Endometrial microvascular endothelial cells (primary cell): Measurements from ENCODE around the gene ATP6V0E2. TPM values are rescaled to one million over a fixed set of nuclear protein-coding genes. Genes with fewer than 3 reads are reported as not detected.
"Not testable (repeated sequence)": the region's sequence is repeated elsewhere in the genome, so short reads cannot be mapped to it uniquely, and the experiment has no call there.

Source experiments
- in situ Hi-C: cut with HindIII; loops from 2 replicates; pipeline ENCODE4 v1.10.0; 2017; ENCODE audit warnings: low sequenced_read_pairs, low pct_unique_long_range_greater_than_20kb; ENCODE audit errors: inconsistent ontology term
- total RNA-seq: library from RNA; depleted of rRNA; stranded (reverse); fragments of >200 nt; gene quantifications from one replicate; pipeline ENCODE4 v1.2.3, GENCODE V29; 2015; ENCODE audit errors: inconsistent ontology term

The ATP6V0E2 gene
- total RNA-seq, 1 donor from 2014 or later = 64.8 TPM

DNA sequence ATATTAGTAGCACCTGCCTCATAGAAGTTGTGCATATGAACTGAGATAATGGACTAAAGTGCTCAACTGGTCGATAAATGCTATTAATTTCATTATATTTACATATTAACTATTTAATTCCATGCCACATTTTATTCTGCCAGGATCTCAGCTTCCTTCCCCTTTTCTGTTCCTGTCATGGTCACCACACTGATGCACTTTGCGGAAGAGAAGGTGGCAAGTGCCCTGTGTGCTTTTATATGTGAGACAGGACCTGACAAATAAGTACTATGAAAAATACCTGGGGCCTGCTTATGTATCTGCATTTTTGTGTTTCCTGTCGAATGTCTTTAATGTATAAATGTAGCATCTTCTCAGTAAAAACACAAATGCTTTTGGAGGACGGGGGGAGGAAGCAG lies 12.2 kb downstream of the ATP6V0E2 start:
- in situ Hi-C loops = no loop called here

DNA sequence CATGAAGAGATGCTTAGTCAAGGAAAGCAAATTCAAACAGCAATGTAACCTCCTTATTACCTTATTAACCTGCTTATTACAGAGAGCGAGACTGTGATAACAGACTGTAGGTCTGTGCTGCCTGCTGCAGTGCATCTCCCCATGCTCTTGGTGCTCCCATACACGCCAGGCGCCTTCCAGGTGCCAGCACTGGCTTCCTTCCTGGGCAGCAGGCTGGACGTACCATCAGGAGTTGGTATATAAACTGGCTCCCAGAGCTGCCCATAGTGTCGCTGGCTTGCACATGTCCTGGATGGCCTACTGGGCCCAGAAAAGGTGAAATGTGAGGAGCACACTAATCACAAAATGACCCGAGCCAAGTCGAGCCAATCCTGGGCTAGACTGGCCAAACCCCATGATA lies 13.5 kb downstream of the ATP6V0E2 start:
- in situ Hi-C loops = no loop called here

DNA sequence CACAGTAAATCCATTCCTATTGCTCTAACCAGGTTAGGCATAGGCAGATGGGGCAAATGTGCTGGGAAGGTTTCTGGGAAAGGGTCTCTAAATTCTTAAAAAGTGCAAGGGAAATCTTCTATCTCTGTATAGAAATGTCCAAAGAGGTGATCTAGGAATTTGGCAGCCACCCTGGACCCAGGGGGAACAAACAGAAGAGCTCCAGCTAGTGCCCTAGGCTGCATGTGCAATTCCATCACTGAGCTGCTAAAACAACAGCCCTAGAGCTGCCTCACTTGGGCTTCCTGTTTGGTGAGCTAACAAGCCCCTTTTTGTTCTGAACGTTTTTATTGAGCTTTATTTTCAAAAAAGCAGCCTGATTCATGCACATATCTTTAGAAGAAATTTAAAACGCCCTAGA lies 16.9 kb downstream of the ATP6V0E2 start:
- in situ Hi-C loops = not testable (repeated sequence)

DNA sequence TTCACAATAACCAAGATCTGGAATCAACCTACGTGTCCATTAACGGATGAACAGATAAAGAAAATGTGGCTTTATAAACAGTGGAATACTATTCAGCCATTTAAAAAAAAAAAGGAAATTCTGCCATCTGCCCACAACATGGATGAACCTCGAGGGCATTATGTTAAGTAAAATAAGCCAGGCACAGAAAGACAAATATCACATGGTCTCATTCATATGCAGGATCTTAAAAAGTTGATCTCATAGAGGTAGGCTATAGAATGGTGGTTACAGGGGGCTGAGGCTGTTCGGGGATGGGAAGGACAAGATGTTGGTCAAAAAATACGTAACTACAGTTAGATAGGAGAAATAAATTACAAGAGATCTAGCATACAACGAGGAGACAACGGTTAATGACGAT lies 21.2 kb downstream of the ATP6V0E2 start:
- in situ Hi-C loops = not testable (repeated sequence)

DNA sequence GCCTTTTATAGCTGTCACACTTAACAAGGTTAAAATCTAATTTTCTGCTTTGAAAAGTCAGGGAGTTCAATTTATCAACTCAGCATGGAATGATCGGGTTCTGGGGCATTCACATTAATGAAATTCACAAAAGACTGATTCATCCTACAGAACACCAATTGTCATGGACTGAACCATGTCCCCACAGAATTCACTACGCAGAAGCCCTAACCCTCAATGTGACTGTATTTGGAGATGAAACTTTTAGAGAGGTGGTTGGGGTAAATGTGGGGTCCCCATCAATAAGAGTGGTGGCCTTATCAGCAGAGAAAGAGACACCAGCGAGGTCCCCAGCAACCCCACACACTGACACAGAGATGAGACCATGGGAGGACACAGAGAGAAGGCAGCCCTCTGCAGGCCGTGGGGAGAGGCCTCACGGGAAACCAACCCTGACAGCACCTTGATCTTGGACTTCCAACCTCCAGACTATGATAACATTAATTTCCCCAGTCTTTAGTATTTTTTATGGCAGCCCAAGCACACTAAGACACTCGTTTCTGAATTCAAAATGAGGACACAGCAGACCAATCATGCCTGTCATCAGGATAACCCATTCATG lies 34.1 kb downstream of the ATP6V0E2 start:
- in situ Hi-C loops = not testable (repeated sequence)

DNA sequence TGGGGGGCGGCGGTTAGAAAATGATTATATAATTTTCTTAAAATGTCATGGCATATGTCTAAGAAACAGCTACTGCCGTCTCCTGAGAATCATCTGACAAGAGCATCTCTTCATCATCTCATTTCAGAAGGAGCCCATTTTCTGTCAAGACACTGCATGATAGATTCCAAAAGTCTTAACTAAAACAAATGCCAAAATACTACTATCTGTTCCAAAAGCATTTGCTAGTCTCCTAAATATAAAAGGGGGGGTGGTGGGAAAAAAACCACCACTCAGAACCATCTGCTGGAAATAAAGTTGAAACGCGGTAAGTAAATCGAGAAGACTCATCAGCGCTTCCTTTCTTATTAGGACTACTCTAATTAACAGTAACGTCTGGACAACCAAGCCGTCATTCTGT lies 36.5 kb downstream of the ATP6V0E2 start:
- in situ Hi-C loops = not testable (repeated sequence)

DNA sequence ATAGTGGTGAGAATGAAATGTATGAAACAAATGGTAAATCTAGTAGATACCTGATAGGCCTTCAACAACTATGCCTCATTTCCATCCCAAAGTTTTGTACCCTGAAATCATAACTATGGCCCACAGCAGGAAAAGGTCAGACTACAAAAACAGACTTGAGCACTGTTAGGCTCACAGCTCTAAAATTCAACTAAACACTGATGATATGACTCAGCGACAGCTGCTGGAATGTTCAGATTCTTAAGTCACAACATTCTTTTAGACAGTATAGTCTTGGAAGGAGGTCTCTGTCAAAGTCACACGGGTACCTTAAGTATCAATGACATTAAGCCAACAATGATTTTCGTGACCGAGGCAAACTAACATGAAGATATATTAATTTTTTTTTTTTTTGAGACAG lies 38.4 kb downstream of the ATP6V0E2 start:
- in situ Hi-C loops = not testable (repeated sequence)

DNA sequence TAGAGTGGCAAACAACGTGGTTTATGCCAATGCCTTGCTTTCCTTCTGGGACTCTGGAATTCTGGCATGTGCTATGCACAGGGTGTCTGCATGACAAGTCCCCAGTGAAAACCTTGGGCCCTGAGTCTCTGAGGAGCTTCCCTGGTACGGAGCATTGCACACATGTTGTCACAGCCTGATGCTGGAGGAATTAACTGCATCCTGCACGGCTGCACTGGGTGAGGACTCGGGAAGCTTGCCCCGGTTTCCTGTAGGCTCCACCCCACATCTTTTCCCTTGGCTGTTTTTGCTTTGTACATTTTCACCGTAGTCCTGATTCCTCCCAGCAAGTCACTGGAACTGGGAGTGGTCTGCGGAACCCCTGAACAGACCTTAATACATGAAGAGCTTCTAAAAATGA lies 52.6 kb downstream of the ATP6V0E2 start:
- in situ Hi-C loops = not testable (repeated sequence)

Other genes starting within 250 kb of the ATP6V0E2 start
- 0.09 TPM for gene ZNF467, start 100.4 kb upstream of the ATP6V0E2 start, total RNA-seq
- 11.1 TPM for gene ZNF862, start 35.6 kb upstream of the ATP6V0E2 start, total RNA-seq